Endothelial cell of umbilical vein (primary cell): ENCODE results near the gene TMEM273. TPM values are rescaled to one million over a fixed set of nuclear protein-coding genes. Genes with fewer than 3 reads are reported as not detected.

Experiments used
- BruUV-seq: library from RNA; stranded (reverse); fragments of 400-500 nt; replicated peaks from 2 replicates; lab custom pipeline; 2021; lab: Mats Ljungman, UMichigan
- CTCF ChIA-PET: fragments of 300-600, 350-600 bp; sonication (Branson Sonifier 250); formaldehyde crosslinking; loops from one replicate; lab custom pipeline; 2021; ENCODE audit warnings: antibody characterized with exemption, inconsistent platforms; lab: Charles Lee
- POLR2A ChIA-PET: fragments of 300-600, 350-600 bp; sonication (Branson Sonifier 250); formaldehyde crosslinking; loops from one replicate; lab custom pipeline; 2021; ENCODE audit warnings: antibody characterized with exemption, inconsistent platforms; lab: Charles Lee
- DNase-seq: peaks from one replicate; pipeline ENCODE4 v3.0.0-alpha.2; 2011; ENCODE audit warnings: low read depth, low spot score
- FAIRE-seq: peaks from 2 replicates; lab custom pipeline; 2011; peaks lifted over from hg19 to GRCh38; lab: Jason Lieb, UNC
- H2AFZ ChIP-seq: 2 replicates; pipeline ENCODE4 v1.6.0; 2012; ENCODE audit warnings: low read depth, low read length, control low read depth, inconsistent platforms
- H3K27ac ChIP-seq: 2 replicates; pipeline ENCODE4 v1.5.1; 2011; ENCODE audit warnings: low read depth, mild to moderate bottlenecking, control low read depth, low read length, moderate library complexity; ENCODE audit not compliant: insufficient read depth
- H3K27me3 ChIP-seq, 2 experiments: 2 replicates each; pipeline versions ENCODE4 v1.6.0 to v1.6.1; 2011; ENCODE audit warnings: low read length in 2 of 2, mixed read lengths in 1 of 2; ENCODE audit not compliant: control insufficient read depth in 2 of 2, insufficient read depth in 2 of 2
- H3K36me3 ChIP-seq, 2 experiments: 2 replicates in 1 of 2; 3 replicates in 1 of 2; pipeline ENCODE4 v1.5.1; 2011; ENCODE audit warnings: low read length in 2 of 2, mild to moderate bottlenecking in 1 of 2, moderate library complexity in 1 of 2; ENCODE audit not compliant: control insufficient read depth in 2 of 2, insufficient read depth in 2 of 2; ENCODE audit errors: extremely low read depth in 1 of 2
- H3K4me1 ChIP-seq: 3 replicates; pipeline ENCODE4 v1.5.1; 2011; ENCODE audit warnings: mild to moderate bottlenecking, low read length; ENCODE audit not compliant: control insufficient read depth, insufficient read depth; ENCODE audit errors: extremely low read depth
- H3K4me2 ChIP-seq: 2 replicates; pipeline ENCODE4 v1.6.1; 2011; ENCODE audit warnings: low read length, control low read depth, mixed read lengths; ENCODE audit not compliant: insufficient read depth
- H3K4me3 ChIP-seq, 3 experiments: fragments of 200-600 bp in 1 of 3; sonication (generic), shearing (Covaris generic) in 1 of 3; replicated peaks in 1 of 3; 2 replicates each; pipeline ENCODE4 v1.5.1; 2011 to 2016; ENCODE audit warnings: control low read depth in 3 of 3, low read length in 3 of 3, mild to moderate bottlenecking in 2 of 3, inconsistent platforms in 1 of 3, low read depth in 1 of 3, moderate library complexity in 1 of 3; ENCODE audit not compliant: insufficient read depth in 1 of 3
- H3K79me2 ChIP-seq: 2 replicates; pipeline ENCODE4 v1.6.0; 2012; ENCODE audit warnings: low read length, inconsistent platforms; ENCODE audit not compliant: control insufficient read depth, insufficient read depth
- H3K9ac ChIP-seq: replicated peaks from 2 replicates; pipeline ENCODE3; 2011; ENCODE audit warnings: low read length, control low read depth; ENCODE audit not compliant: insufficient read depth; ENCODE audit errors: extremely low read depth
- H3K9me1 ChIP-seq: replicated peaks from 3 replicates; pipeline ENCODE4 v1.6.0; 2011; ENCODE audit warnings: mild to moderate bottlenecking, low read length; ENCODE audit not compliant: control insufficient read depth, insufficient read depth; ENCODE audit errors: extremely low read depth
- H3K9me3 ChIP-seq: replicated peaks from 2 replicates; pipeline ENCODE4 v1.5.1; 2012; ENCODE audit warnings: low read length, inconsistent platforms; ENCODE audit not compliant: control insufficient read depth, insufficient read depth
- H4K20me1 ChIP-seq: replicated peaks from 2 replicates; pipeline ENCODE3; 2011; ENCODE audit warnings: mild to moderate bottlenecking, low read length; ENCODE audit not compliant: control insufficient read depth, insufficient read depth; ENCODE audit errors: extremely low read depth
- EZH2 ChIP-seq: IDR thresholded peaks from 2 replicates; pipeline ENCODE4 v1.6.1; 2012; ENCODE audit warnings: borderline replicate concordance, low read depth, mild to moderate bottlenecking, moderate library complexity, low read length, inconsistent platforms; ENCODE audit not compliant: severe bottlenecking
- FOS ChIP-seq: IDR thresholded peaks from 2 replicates; pipeline ENCODE4 v1.6.1; 2011; ENCODE audit warnings: mild to moderate bottlenecking, low read length, moderate library complexity, borderline replicate concordance; ENCODE audit not compliant: insufficient read depth
- GATA2 ChIP-seq: IDR thresholded peaks from 2 replicates; pipeline ENCODE4 v1.7.0; 2011; ENCODE audit warnings: low read depth, mild to moderate bottlenecking, moderate library complexity, mixed read lengths, low read length; ENCODE audit not compliant: insufficient read length, insufficient read depth
- JUN ChIP-seq: IDR thresholded peaks from 2 replicates; pipeline ENCODE4 v1.6.1; 2011; ENCODE audit warnings: borderline replicate concordance, low read depth; ENCODE audit not compliant: insufficient read length, insufficient read depth
- MYC ChIP-seq: IDR thresholded peaks from one replicate; pipeline ENCODE4 v1.6.1; 2011; ENCODE audit warnings: mild to moderate bottlenecking, low read depth, low read length
- POLR2A ChIP-seq: IDR thresholded peaks from 2 replicates; pipeline ENCODE4 v1.6.1; 2012; ENCODE audit warnings: low read depth, mild to moderate bottlenecking, control low read depth, low read length
- POLR2AphosphoS5 ChIP-seq: IDR thresholded peaks from 2 replicates; pipeline ENCODE4 v1.6.1; 2012; ENCODE audit warnings: low read depth, mild to moderate bottlenecking, control low read depth, low read length, moderate library complexity; ENCODE audit not compliant: insufficient read depth
- dilution Hi-C: fragments of 300-500 bp; cut with MboI; formaldehyde crosslinking; loops from one replicate; pipeline ENCODE4 v1.15.0; 2019; ENCODE audit warnings: low sequenced_read_pairs; ENCODE audit not compliant: extremely low pct_ligation_motif_present
- intact Hi-C: fragments of 100-400 bp; cut with micrococcal nuclease; formaldehyde crosslinking; loops from one replicate; pipeline ENCODE4 v1.10.0; 2022
- polyA plus RNA-seq, 4 experiments: library from polyadenylated mRNA; depleted of rRNA in 3 of 4; stranded (reverse) in 3 of 4; unstranded in 1 of 4; fragments of >200 nt; gene quantifications; 2 replicates each; pipeline versions ENCODE4 v1.2.1 to v1.2.3, GENCODE V29; 2011 to 2012; ENCODE audit warnings: missing spikeins in 1 of 4
- total RNA-seq: library from RNA; stranded (reverse); gene quantifications from 2 replicates; pipeline ENCODE4 v1.2.3, GENCODE V29; 2021
- TF ChIP-seq, protein P1 (sequence below): IDR thresholded peaks from 2 replicates; pipeline ENCODE4 v1.6.1; 2011; ENCODE audit not compliant: insufficient read depth, insufficient read length
- TF ChIP-seq, protein P2 (sequence below), 2 donors: IDR thresholded peaks; 1 replicate in 1 of 2; 2 replicates in 1 of 2; pipeline ENCODE4 v1.5.1; 2011; ENCODE audit warnings: low read length in 2 of 2, mild to moderate bottlenecking in 2 of 2, moderate library complexity in 2 of 2, control low read depth in 1 of 2, inconsistent platforms in 1 of 2, low read depth in 1 of 2; ENCODE audit not compliant: insufficient read depth in 1 of 2; ENCODE audit errors: extremely low read depth in 1 of 2

Gene TMEM273
- total and polyA plus RNA-seq, 2 donors (not counting 3 experiments of a cell fraction or from before 2014, with no cell fraction given) = 1.9 to 3.7 TPM

- no peak overlapping the region for H3K27ac ChIP-seq
- H3K4me2 ChIP-seq = no peak overlapping the region
- no peaks in the 10 kb centered on the region for H4K20me1 ChIP-seq
- H3K36me3 ChIP-seq = no peaks in the 10 kb centered on the region
- no TSS peak for BruUV-seq
- ChIA-PET CTCF (no interaction called here), POLR2A (no interaction called here)
- TF ChIP-seq GATA2 = no peak
- no peak for TF ChIP-seq POLR2AphosphoS5
- TF ChIP-seq, protein P1, sequence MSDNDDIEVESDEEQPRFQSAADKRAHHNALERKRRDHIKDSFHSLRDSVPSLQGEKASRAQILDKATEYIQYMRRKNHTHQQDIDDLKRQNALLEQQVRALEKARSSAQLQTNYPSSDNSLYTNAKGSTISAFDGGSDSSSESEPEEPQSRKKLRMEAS = no peak
- TF ChIP-seq POLR2A = no peak
- TF ChIP-seq EZH2 = no peak
- TF ChIP-seq FOS = no peak
- TF ChIP-seq MYC = no peak
- no peaks in the 10 kb centered on the region for H3K9me3 ChIP-seq
- H2AFZ ChIP-seq = no peak overlapping the region
- no peak overlapping the region for H3K9ac ChIP-seq
- intact Hi-C loops = no loop called here
- DNase-seq = no peak
- no peaks in the 10 kb centered on the region for H3K79me2 ChIP-seq
- dilution Hi-C loops = no loop called here
- H3K9me1 ChIP-seq = no peaks in the 10 kb centered on the region
- H3K27me3 ChIP-seq = no peaks in the 10 kb centered on the region
- H3K4me1 ChIP-seq = no peaks in the 10 kb centered on the region
- H3K4me3 ChIP-seq = no peak overlapping the region
- FAIRE-seq = no peak
Observed at GRCh38 chr10:49228677-49229076, 40.5 kb upstream of the TMEM273 start.

- TF ChIP-seq JUN (no peak), GATA2 (no peak), POLR2AphosphoS5 (no peak), MYC (no peak), EZH2 (no peak)
- TF ChIP-seq, protein P2, sequence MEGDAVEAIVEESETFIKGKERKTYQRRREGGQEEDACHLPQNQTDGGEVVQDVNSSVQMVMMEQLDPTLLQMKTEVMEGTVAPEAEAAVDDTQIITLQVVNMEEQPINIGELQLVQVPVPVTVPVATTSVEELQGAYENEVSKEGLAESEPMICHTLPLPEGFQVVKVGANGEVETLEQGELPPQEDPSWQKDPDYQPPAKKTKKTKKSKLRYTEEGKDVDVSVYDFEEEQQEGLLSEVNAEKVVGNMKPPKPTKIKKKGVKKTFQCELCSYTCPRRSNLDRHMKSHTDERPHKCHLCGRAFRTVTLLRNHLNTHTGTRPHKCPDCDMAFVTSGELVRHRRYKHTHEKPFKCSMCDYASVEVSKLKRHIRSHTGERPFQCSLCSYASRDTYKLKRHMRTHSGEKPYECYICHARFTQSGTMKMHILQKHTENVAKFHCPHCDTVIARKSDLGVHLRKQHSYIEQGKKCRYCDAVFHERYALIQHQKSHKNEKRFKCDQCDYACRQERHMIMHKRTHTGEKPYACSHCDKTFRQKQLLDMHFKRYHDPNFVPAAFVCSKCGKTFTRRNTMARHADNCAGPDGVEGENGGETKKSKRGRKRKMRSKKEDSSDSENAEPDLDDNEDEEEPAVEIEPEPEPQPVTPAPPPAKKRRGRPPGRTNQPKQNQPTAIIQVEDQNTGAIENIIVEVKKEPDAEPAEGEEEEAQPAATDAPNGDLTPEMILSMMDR (IDR thresholded peaks at IDR 0.05; ENCODE audit: extremely low read depth in 1 of 2, insufficient read depth in 1 of 2, low read depth in 1 of 2, low read length in 2 of 2) = no peak
- Histone ChIP-seq H2AFZ (no peak overlapping the region), H3K36me3 (no peaks in the 10 kb centered on the region), H3K4me2 (no peak overlapping the region), H4K20me1 (no peaks in the 10 kb centered on the region), H3K27ac (no peak overlapping the region), H3K9ac (no peak overlapping the region), H3K4me3 (no peak overlapping the region), H3K9me3 (no peaks in the 10 kb centered on the region), H3K4me1 (no peaks in the 10 kb centered on the region), H3K27me3 (no peaks in the 10 kb centered on the region), H3K9me1 (no peaks in the 10 kb centered on the region), H3K79me2 (no peaks in the 10 kb centered on the region)
- CTCF ChIA-PET = interaction anchor here (1.0 kb wide), 1 partner anchor 63 kb away, joined by 3 read pairs; no protein-coding TSS in a partner anchor
- intact Hi-C loops = no loop called here
- BruUV-seq = no TSS peak
- DNase-seq (no peak), FAIRE-seq (no peak)
- POLR2A ChIA-PET = no interaction called here
- dilution Hi-C loops = no loop called here
Observed at GRCh38 chr10:49227406-49227805, 39.2 kb upstream of the TMEM273 start.
